ENCODE measurements around the gene KCNN4.

DNA sequence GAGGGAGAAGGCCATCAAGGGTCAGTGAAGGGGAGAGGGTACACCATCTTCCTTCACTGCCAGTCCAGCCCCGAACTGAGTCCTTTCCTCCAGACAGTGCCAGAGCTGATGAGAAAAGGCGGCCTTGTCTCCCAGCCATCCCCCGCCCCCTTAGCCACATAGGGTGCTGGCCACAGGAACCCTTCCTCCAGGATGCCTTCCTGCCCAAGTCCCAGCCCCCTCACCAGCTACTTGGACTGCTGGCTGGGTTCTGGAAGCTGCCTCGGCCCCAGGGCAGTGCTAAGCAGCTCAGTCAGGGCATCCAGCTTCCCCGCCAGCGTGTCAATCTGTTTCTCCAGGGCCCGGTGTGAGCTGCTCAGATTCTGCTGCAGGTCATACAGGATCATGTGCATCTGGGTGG, 13.5 kb downstream of the KCNN4 start:
- TF ChIP-seq CTCF (IDR thresholded peaks at IDR 0.05; ENCODE audit: low read depth, low read length) = no peak
- no peak for TF ChIP-seq EZH2phosphoT487 (IDR thresholded peaks at IDR 0.05; ENCODE audit: low read depth)
